Peyer's patch (tissue), 4 donors: ENCODE results near the gene COMMD4.

ENCODE experiments used
- CTCF ChIP-seq, 6 experiments: fragments of 450-650 bp in 4 of 6; fragments of 200-600 bp in 2 of 6; sonication (generic) in 1 of 6; IDR thresholded peaks; one replicate each; pipeline ENCODE4 v1.5.1; 2017 to 2019; ENCODE audit warnings: antibody characterized with exemption in 6 of 6, mild to moderate bottlenecking in 3 of 6, moderate library complexity in 1 of 6
- POLR2A ChIP-seq, 2 donors: fragments of 450-650 bp; IDR thresholded peaks; one replicate each; pipeline ENCODE4 v1.5.1; 2017; ENCODE audit warnings: antibody characterized with exemption in 2 of 2, mild to moderate bottlenecking in 2 of 2, moderate library complexity in 2 of 2

- TF ChIP-seq CTCF (IDR thresholded peaks at IDR 0.05): no peak
- no peak for TF ChIP-seq POLR2A (IDR thresholded peaks at IDR 0.05)
These were observed 16.6 kb downstream of the COMMD4 start for GRCh38 chr15:75352186-75353080.
